GM21381 (cell line): ENCODE data around the gene TAAR8.
"Not testable (repeated sequence)": the region's sequence is repeated elsewhere in the genome, so short reads cannot be mapped to it uniquely, and the experiment has no call there.

Experiments used
- ATAC-seq: cut with Tn5 transposase; IDR thresholded peaks from one replicate; pipeline ENCODE4 v1.9.1; 2021; ENCODE audit warnings: mild to moderate bottlenecking, moderate library complexity; ENCODE audit not compliant: unreplicated experiment

The TAAR8 gene

DNA sequence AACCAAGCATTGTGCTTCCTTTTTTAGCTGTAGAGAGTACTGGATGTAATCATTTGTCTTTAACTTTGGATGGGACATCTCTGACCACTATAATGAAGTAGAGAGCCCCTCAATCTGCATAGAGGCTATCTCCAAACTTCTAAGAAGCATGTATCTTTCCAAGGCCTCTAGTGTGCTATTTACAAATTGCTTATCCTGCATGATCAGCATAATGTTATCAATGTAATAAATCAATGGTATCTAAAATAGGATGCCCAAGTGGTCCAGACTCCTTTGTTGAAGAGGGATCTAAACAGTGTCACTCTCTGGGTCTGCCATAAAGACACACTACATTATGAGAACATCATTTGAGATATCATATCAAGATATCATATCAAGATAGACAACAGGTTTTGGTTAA is 7.6 kb upstream of the TAAR8 start:
- ATAC-seq: no peak

DNA sequence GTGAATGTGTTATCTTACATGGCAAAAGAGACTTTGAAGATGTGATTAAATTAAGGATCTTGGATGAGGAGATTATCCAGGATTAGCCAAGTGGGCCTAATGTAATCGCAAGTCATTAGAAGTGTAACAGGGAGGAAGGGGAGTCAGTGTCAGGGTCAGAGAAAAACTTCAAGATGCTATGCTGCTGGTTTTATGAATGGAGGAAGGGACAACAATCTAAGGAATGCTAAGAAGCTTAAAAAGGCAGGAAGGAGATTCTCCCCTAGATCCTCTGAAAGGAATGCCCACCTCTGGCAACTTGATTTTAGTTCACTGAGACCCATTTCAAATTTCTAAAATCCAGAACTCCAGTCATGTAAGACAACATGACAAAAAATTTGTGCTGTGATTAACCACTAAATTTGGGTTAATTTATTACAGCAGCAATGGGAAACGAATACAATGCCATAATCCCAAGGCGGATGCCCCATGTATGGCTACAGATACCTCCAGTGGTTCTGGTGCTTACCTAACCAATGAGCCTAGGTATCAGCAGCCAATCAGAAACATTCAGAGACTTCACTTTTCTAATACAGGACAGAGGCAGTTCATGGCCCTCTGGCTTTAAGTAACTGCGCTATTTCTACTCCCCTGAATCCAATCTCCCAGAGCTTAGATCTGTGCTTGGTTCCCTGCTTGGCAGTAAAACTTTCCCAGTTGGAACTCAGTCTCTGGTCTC is 3.6 kb upstream of the TAAR8 start:
- ATAC-seq: no peak

GRCh38 chr6:132551214-132551613 is 1.3 kb upstream of the TAAR8 start:
- ATAC-seq: no peak

GRCh38 chr6:132560087-132560486 is 7.6 kb downstream of the TAAR8 start:
- ATAC-seq: not testable (repeated sequence)

DNA sequence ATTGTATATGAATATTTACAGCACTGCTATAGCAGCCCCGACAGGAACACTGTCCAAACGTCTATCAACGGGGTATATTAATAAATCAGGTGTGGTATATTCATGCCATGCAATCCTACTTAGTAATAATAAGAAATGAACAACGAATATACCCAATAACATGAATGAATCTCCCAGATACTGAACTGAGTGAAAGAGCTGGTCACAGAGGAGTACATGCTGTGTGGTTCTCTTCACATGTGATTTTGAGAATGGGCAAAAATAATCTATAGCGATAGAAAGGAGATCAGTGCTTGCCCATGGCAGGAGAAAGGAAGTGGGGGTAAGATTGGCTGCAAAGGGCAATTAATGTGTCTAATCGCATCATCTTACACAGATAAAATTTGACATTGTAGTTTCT is 13.9 kb downstream of the TAAR8 start:
- ATAC-seq: no peak

DNA sequence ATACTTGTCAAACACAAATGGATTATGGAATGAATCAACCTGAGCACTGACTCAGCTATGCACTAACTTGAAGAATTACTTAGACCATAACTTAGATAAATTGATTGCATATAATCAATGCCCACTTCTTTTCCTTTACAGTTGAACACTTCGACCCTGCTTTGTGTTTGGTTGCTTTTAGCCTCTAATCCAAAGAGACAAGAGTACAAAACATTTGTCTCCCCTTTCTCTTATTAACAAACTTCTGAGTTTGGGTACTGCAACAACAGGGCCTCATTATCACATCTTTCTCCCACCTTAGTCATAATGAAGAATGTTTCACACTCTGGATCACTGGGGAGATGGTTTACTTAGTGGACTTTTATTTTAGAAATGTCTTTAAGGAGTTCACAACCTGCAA is 15.1 kb downstream of the TAAR8 start:
- no peak for ATAC-seq

DNA sequence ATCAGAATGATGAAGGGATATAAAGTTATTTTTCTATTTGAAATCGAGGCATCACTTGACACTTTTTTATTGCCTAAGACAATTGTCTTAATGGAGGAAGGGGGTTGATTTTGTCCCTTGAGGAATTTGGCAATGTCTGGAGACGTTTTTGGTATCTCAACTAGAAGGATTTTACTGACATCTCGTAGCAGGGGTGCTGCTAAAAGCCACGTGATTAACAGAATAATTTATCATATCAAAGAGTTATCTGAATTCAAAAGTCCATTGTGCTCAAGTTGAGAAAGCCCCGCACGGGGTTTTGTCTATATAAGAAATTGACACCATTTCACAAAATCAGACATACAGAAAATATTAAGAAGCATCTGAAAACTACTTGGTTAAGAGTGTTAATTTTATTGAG is 16.1 kb downstream of the TAAR8 start:
- no peak for ATAC-seq

DNA sequence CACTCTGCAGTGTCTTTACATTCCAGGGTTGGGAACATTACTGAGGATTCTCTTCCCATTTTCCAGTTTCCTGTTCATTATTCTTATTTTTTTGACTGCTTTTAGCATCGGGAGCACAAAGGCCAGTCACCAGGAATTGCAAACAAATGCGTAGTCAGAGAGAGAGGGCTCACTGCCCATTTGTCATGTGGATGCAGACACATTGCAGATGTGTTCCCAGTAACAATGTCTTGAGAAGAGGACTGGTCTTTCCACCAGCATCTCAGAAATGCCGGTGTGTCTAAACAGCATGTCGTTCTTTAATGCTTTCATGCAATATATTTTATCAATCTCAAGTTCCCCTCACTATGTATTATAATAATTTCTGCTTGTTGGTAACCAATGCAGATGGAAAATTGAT is 16.7 kb downstream of the TAAR8 start:
- no peak for ATAC-seq

DNA sequence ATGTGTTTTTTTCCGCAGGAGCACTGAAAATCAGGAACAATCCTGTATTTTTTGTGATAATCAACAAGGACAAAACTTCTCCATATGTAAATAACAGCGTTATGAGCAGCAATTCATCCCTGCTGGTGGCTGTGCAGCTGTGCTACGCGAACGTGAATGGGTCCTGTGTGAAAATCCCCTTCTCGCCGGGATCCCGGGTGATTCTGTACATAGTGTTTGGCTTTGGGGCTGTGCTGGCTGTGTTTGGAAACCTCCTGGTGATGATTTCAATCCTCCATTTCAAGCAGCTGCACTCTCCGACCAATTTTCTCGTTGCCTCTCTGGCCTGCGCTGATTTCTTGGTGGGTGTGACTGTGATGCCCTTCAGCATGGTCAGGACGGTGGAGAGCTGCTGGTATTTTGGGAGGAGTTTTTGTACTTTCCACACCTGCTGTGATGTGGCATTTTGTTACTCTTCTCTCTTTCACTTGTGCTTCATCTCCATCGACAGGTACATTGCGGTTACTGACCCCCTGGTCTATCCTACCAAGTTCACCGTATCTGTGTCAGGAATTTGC is 17.8 kb downstream of the TAAR8 start, which contains the start of gene TAAR6:
TAAR6 (plus strand) TSS at position 102 of the 557 bp plus-strand sequence; CDS start at position 102, 0 bp downstream.
- no peak for ATAC-seq

DNA sequence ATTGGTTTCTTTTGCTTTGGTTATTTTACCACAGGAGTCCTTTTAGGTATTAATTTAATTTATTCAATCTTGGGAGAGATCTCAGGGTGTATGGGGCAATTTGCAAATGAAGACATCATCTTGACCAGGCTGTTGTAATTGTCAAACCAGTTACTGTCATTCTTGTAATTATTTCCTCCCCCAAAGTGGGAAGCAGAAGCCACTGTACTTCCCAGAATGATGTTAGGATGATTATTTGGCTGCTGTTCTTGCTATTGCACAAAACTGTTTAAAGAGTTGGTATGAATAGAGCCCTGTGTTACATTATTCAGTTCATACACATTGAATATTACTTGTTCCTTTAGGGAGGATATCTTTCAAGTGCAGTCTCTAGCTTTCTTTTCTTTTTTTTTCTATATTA is 19.3 kb downstream of the TAAR8 start:
- ATAC-seq: no peak

- ATAC-seq: no peak
Measured at GRCh38 chr6:132584698-132585097, 32.2 kb downstream of the TAAR8 start.

DNA sequence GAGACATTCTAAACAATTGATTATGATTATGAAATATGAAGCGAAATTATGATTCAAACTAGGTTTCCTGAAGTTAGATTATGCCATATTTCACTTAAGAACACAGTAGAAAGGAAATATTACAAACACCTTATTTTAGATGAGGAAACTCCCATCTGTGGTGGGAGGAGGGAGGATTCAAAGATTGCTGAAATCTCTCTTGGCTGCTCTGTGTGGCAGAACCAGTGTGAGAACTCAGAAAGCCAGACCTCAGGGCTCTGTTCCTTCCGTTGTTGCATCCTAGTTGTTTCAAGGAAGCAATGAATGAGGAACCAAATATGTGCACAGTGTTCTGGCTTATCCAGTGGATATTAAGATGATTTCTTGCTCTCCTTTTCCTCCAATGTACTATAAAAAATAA is 35.0 kb downstream of the TAAR8 start:
- ATAC-seq: no peak

- no peak for ATAC-seq
Measured at GRCh38 chr6:132589454-132589853, 37.0 kb downstream of the TAAR8 start, which contains the start of gene TAAR5. TSS of gene TAAR5 (minus strand) at chr6:132589741. CDS start at chr6:132589686, 55 bp downstream.

GRCh38 chr6:132590362-132590761 is 37.9 kb downstream of the TAAR8 start:
- no peak for ATAC-seq

DNA sequence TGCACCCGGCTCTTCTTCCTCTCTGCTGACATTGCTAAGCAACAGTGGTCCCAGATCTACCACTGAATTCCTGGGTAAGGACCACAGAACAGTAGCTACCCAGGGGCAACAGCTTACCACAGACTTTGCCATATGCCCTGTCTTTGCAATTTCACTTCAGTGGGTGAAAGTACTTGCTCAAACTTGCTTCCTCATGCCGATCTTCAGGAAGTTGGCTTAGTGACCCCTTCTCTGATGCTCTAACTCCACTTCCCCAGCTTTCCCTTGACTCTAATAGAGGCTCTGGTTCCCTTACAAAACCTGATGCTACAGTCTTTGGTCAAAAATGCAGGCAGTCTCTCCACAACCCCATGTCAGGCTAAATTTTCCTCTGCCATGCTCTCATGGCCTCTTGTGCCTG is 40.4 kb downstream of the TAAR8 start:
- no peak for ATAC-seq

- no peak for ATAC-seq
Measured at GRCh38 chr6:132596201-132596600, 43.7 kb downstream of the TAAR8 start.

DNA sequence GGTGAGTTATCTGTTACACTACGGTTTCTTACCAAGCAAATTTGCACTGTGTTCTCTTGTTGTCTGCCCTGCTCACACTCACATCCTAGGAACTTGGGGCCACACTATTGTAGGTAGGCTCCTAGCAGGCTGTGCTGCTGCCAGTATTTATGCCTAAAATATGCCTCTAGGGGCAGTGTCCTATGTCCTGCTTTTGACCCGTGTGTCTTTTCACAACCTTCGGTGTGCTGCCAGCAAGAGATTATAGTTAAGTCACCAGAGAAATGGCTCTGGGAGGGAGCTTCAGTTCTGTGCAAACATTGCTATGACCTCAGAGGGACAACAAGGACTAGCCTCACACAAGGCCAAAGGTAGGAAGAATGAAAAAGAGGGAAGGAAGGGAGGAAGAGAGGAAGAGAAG is 46.0 kb downstream of the TAAR8 start:
- ATAC-seq: peak; percentile 78

GRCh38 chr6:132600900-132601299 is 48.4 kb downstream of the TAAR8 start:
- not testable (repeated sequence) for ATAC-seq
